ENCODE results near the gene MUC5B.
A peak's percentile ranks its signal among the peaks of the same experiment; 100 is the strongest.

Gene MUC5B

GRCh38 chr11:1202154-1202775, 20.6 kb upstream of the MUC5B start:
- no peak overlapping the region for H3K4me3 ChIP-seq (ENCODE audit: control insufficient read depth, low read depth, low read length)
- no peak for TF ChIP-seq CTCF (IDR thresholded peaks at IDR 0.05; ENCODE audit: control insufficient read depth, insufficient read depth, low read depth, low read length, missing control alignments)
- no peak for DNase-seq (ENCODE audit: low read depth)

- H3K4me3 ChIP-seq (ENCODE audit: control insufficient read depth, low read depth, low read length), result no peak overlapping the region
- TF ChIP-seq CTCF (IDR thresholded peaks at IDR 0.05; ENCODE audit: control insufficient read depth, insufficient read depth, low read depth, low read length, missing control alignments), result peak; percentile 94
- no peak for DNase-seq (ENCODE audit: low read depth)
Measured at GRCh38 chr11:1202776-1203504, 19.9 kb upstream of the MUC5B start.

- no peak for DNase-seq (ENCODE audit: low read depth)
- no peak for TF ChIP-seq CTCF (IDR thresholded peaks at IDR 0.05; ENCODE audit: control insufficient read depth, insufficient read depth, low read depth, low read length, missing control alignments)
- no peak overlapping the region for H3K4me3 ChIP-seq (ENCODE audit: control insufficient read depth, low read depth, low read length)
Measured at GRCh38 chr11:1203505-1204271, 19.2 kb upstream of the MUC5B start.

GRCh38 chr11:1204381-1205101, 18.3 kb upstream of the MUC5B start:
- no peak for DNase-seq (ENCODE audit: low read depth)
- no peak overlapping the region for H3K4me3 ChIP-seq (ENCODE audit: control insufficient read depth, low read depth, low read length)
- TF ChIP-seq CTCF (IDR thresholded peaks at IDR 0.05; ENCODE audit: control insufficient read depth, insufficient read depth, low read depth, low read length, missing control alignments), result no peak

GRCh38 chr11:1205121-1205986, 17.5 kb upstream of the MUC5B start:
- DNase-seq (ENCODE audit: low read depth), result no peak
- TF ChIP-seq CTCF (IDR thresholded peaks at IDR 0.05; ENCODE audit: control insufficient read depth, insufficient read depth, low read depth, low read length, missing control alignments), result no peak
- H3K4me3 ChIP-seq (ENCODE audit: control insufficient read depth, low read depth, low read length), result no peak overlapping the region

All from AG09309 (cell line).